ENCODE results near the gene SCGB3A1. TPM values are rescaled to one million over a fixed set of nuclear protein-coding genes. Genes with fewer than 3 reads are reported as not detected.

The SCGB3A1 gene
- total RNA-seq, 3 donors from 2014 or later = 8.8 to 66.5 TPM; not detected in 1

GRCh38 chr5:180575571-180575970 is 15.7 kb downstream of the SCGB3A1 start:
- intact Hi-C loops (cut with DNase I; ENCODE audit: low total_unique reads) = loop anchor here (2.0 kb wide), 1 partner anchor 51 kb away; no protein-coding TSS in a partner anchor
- Histone ChIP-seq H3K4me3 (no peak overlapping the region), H3K9me3 (no peaks in the 10 kb centered on the region), H3K36me3 (peaks cover 8% of the 10 kb centered on the region), H3K4me1 (no peaks in the 10 kb centered on the region), H3K27me3 (no peaks in the 10 kb centered on the region), H3K27ac (no peak overlapping the region)
- TF ChIP-seq CTCF (IDR thresholded peaks at IDR 0.05) (no peak), POLR2A (IDR thresholded peaks at IDR 0.05) (no peak), POLR2AphosphoS5 (IDR thresholded peaks at IDR 0.05) (no peak)
- no peak for DNase-seq (ENCODE audit: low spot score in 2 of 2)

GRCh38 chr5:180568914-180569313 is 22.4 kb downstream of the SCGB3A1 start:
- Histone ChIP-seq H3K4me3 (no peak overlapping the region), H3K27ac (no peak overlapping the region), H3K9me3 (no peaks in the 10 kb centered on the region), H3K27me3 (no peaks in the 10 kb centered on the region), H3K4me1 (no peaks in the 10 kb centered on the region), H3K36me3 (peaks cover 15% of the 10 kb centered on the region)
- no peak for DNase-seq (ENCODE audit: low spot score in 2 of 2)
- no peak for TF ChIP-seq CTCF (IDR thresholded peaks at IDR 0.05)
- TF ChIP-seq POLR2A (IDR thresholded peaks at IDR 0.05) = no peak
- no peak for TF ChIP-seq POLR2AphosphoS5 (IDR thresholded peaks at IDR 0.05)
- intact Hi-C loops (cut with DNase I; ENCODE audit: low total_unique reads) = no loop called here

GRCh38 chr5:180563994-180564393 is 27.3 kb downstream of the SCGB3A1 start:
- no peak for DNase-seq (ENCODE audit: low spot score in 2 of 2)
- no peaks in the 10 kb centered on the region for H3K9me3 ChIP-seq
- no peak overlapping the region for H3K27ac ChIP-seq
- H3K4me1 ChIP-seq = no peaks in the 10 kb centered on the region
- intact Hi-C loops (cut with DNase I; ENCODE audit: low total_unique reads) = no loop called here
- H3K27me3 ChIP-seq = no peaks in the 10 kb centered on the region
- TF ChIP-seq POLR2AphosphoS5 (IDR thresholded peaks at IDR 0.05) = no peak
- TF ChIP-seq CTCF (IDR thresholded peaks at IDR 0.05) = no peak
- no peak for TF ChIP-seq POLR2A (IDR thresholded peaks at IDR 0.05)
- no peak overlapping the region for H3K4me3 ChIP-seq
- peaks cover 4% of the 10 kb centered on the region for H3K36me3 ChIP-seq

- Histone ChIP-seq H3K4me1 (no peaks in the 10 kb centered on the region), H3K27me3 (no peaks in the 10 kb centered on the region), H3K36me3 (no peaks in the 10 kb centered on the region), H3K27ac (no peak overlapping the region), H3K4me3 (no peak overlapping the region), H3K9me3 (no peaks in the 10 kb centered on the region)
- intact Hi-C loops (cut with DNase I; ENCODE audit: low total_unique reads) = no loop called here
- DNase-seq (ENCODE audit: low spot score in 2 of 2) = no peak
- no peak for TF ChIP-seq POLR2AphosphoS5 (IDR thresholded peaks at IDR 0.05)
- TF ChIP-seq POLR2A (IDR thresholded peaks at IDR 0.05) = no peak
- no peak for TF ChIP-seq CTCF (IDR thresholded peaks at IDR 0.05)
These were observed 33.1 kb downstream of the SCGB3A1 start for GRCh38 chr5:180558232-180558631.

GRCh38 chr5:180557217-180557809 is 34.0 kb downstream of the SCGB3A1 start:
- Histone ChIP-seq H3K36me3 (no peaks in the 10 kb centered on the region), H3K9me3 (no peaks in the 10 kb centered on the region), H3K4me3 (no peak overlapping the region), H3K27ac (no peak overlapping the region), H3K4me1 (no peaks in the 10 kb centered on the region), H3K27me3 (no peaks in the 10 kb centered on the region)
- no peak for DNase-seq (ENCODE audit: low spot score in 2 of 2)
- TF ChIP-seq POLR2AphosphoS5 (IDR thresholded peaks at IDR 0.05) = no peak
- TF ChIP-seq CTCF (IDR thresholded peaks at IDR 0.05) = no peak
- no peak for TF ChIP-seq POLR2A (IDR thresholded peaks at IDR 0.05)
- intact Hi-C loops (cut with DNase I; ENCODE audit: low total_unique reads) = no loop called here
